GM21786 (cell line): ENCODE data around the gene SLC4A1AP.

Experiments used
- ATAC-seq: cut with Tn5 transposase; IDR thresholded peaks from one replicate; pipeline ENCODE4 v1.9.1; 2021; ENCODE audit not compliant: unreplicated experiment

The SLC4A1AP gene

DNA sequence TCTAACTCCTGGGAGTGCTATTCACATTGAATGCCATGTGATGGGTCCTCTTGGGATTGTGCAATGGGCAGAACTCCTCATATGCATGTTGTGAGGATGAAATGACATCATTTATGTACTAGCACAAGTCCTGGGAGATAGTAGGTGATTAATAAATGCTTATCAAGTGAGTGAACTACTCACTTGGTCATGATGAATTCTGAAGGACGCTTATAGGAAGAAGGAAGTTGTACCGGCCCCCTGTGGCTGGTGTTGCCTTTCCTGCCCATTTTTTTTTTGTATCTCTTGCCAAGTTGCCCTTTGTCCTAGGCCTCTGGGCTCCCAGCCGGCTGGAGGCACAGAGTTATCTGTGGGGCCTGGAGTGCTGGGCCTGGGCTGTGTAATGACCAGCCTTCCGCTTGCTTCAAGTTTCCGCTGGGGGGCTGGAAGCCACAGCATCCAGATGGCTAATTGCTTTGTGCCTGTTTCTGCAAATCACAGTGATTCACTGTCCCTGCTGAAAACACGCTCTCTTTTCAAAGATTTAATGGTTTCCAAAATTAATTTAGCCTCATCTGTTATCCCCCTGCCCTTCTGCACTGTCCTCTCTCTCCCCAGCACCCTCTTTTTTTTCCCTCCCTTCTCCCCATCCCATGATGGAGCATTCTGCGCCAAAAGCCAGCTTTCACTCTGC, 74.1 kb downstream of the SLC4A1AP start:
- ATAC-seq = no peak

DNA sequence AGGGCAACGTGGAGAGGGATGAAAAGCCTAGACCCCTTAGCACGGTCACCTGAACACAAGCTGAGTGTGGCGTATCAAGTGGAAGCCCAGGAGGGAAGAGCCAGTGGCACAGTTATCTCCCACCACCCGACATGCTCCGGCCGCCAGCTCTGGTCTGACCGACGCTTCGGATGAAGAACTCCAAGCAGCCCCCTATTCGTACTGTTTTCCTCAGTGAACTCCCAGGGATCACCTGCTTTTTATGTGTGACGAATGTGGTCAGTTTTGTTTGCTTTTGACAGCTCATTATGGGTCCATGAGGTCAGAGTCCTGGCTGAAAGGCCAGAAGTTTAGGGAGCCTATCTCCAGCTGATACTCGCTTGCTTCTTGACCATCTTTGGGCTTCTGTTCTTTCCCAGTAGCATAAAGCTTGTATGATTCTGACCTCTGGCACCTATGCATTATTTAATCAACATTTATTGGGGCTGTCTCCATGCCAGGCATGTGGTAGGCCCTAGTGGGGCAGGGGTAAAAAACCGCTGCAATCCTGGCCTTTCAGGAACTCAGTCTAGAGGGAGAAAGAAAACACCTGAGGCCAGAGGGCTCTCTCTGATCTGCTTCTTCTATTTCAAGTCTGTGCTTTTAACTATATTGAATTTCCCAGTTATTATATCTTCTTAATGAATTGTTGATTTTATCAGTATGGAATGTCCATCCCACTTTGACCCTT, 74.8 kb downstream of the SLC4A1AP start:
- ATAC-seq = no peak

DNA sequence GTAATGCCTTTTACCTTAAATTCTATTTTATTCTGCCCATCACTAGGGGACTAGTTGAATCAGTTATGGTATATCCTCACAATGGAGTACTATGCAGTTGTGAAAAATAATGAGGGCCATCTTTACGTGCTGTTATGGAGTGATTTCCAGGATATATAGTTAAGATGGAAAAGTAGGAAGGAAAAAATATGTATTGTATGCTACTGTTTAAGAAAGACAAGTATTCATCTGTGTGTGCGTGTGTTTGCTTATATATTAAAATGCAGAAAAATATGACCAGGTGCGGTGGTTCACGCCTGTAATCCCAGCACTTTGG, 75.3 kb downstream of the SLC4A1AP start:
- no peak for ATAC-seq

DNA sequence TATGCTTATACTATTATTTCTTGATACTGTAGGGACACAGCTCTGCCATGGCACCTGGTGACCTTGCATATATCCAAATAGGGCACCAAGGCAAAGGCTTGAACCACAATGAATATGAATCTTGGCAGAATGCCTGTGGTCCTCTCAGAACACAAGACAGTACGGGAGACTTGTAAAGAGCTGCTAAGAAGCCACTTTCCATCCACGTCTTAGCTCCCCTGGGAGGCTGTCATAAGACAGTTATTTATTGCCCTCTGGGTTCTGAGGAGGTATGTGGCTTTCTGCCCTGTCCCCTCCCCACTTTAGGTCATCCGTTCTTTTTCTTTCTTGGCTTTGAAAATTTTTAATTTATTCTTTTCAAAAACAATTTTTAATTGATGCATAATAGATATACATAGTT, 78.0 kb downstream of the SLC4A1AP start:
- ATAC-seq = no peak

DNA sequence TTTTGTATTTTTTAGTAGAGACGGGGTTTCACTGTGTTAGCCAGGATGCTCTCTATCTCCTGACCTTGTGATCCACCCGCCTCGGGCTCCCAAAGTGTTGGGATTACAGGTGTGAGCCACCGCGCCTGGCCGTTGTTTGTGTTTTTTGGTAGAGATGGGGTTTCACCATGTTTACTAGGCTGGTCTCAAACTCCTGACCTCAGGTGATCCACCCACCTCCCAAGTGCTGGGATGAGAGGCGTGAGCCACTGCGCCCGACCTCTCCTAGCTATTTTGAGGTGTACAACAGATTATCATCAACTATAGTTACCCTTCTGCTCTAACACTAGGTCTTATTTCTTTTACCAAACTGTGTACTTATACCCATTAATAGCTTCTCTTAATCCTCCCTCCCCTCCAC, 78.9 kb downstream of the SLC4A1AP start:
- ATAC-seq = no peak
